Parathyroid adenoma (tissue), 2 donors: Measurements from ENCODE around the gene SNX6.

ENCODE experiments used
- H2AFZ ChIP-seq: fragments of 300-600 bp; sonication (generic); one replicate; pipeline ENCODE4 v1.7.0; 2017; ENCODE audit warnings: antibody characterized with exemption, mild to moderate bottlenecking
- H3K27ac ChIP-seq: fragments of 300-600 bp; sonication (generic); one replicate; pipeline ENCODE4 v1.7.0; 2017
- H3K27me3 ChIP-seq: fragments of 300-600 bp; sonication (generic); one replicate; pipeline ENCODE4 v1.7.0; 2017; ENCODE audit warnings: low read length; ENCODE audit not compliant: control insufficient read depth, insufficient read depth
- H3K36me3 ChIP-seq: fragments of 300-600 bp; sonication (generic); one replicate; pipeline ENCODE4 v1.7.0; 2017; ENCODE audit warnings: low read length; ENCODE audit not compliant: control insufficient read depth, insufficient read depth
- H3K4me1 ChIP-seq: fragments of 300-600 bp; sonication (generic); one replicate; pipeline ENCODE4 v1.7.0; 2017; ENCODE audit warnings: control low read depth
- H3K4me2 ChIP-seq: fragments of 300-600 bp; sonication (generic); one replicate; pipeline ENCODE4 v1.7.0; 2017; ENCODE audit warnings: low read length
- H3K4me3 ChIP-seq: fragments of 300-600 bp; sonication (generic); one replicate; pipeline ENCODE4 v1.7.0; 2017; ENCODE audit warnings: low read depth, low read length
- H3K79me2 ChIP-seq: fragments of 300-600 bp; sonication (generic); one replicate; pipeline ENCODE4 v1.7.0; 2017; ENCODE audit warnings: control low read depth
- H3K9ac ChIP-seq: fragments of 300-600 bp; sonication (generic); one replicate; pipeline ENCODE4 v1.7.0; 2017; ENCODE audit warnings: mild to moderate bottlenecking
- H3K9me3 ChIP-seq: fragments of 300-600 bp; sonication (generic); one replicate; pipeline ENCODE4 v1.7.0; 2017; ENCODE audit warnings: low read length; ENCODE audit not compliant: control insufficient read depth
- TF ChIP-seq, protein P1 (sequence below): fragments of 300-600 bp; sonication (generic); IDR thresholded peaks from one replicate; pipeline ENCODE4 v1.7.0; 2017; ENCODE audit warnings: antibody characterized with exemption, mild to moderate bottlenecking
- donor health status: primary hyperparathyroidism.

The SNX6 gene

GRCh38 chr14:34619471-34619870, 10.5 kb downstream of the SNX6 start:
- Histone ChIP-seq H3K36me3 (no peaks in the 10 kb centered on the region), H3K27me3 (no peaks in the 10 kb centered on the region), H3K4me2 (no peak overlapping the region), H3K9ac (no peak overlapping the region), H3K4me1 (peaks cover 2% of the 10 kb centered on the region), H3K79me2 (peaks cover 14% of the 10 kb centered on the region), H3K9me3 (no peaks in the 10 kb centered on the region), H3K27ac (no peak overlapping the region), H2AFZ (no peak overlapping the region), H3K4me3 (no peak overlapping the region)
- TF ChIP-seq, protein P1, sequence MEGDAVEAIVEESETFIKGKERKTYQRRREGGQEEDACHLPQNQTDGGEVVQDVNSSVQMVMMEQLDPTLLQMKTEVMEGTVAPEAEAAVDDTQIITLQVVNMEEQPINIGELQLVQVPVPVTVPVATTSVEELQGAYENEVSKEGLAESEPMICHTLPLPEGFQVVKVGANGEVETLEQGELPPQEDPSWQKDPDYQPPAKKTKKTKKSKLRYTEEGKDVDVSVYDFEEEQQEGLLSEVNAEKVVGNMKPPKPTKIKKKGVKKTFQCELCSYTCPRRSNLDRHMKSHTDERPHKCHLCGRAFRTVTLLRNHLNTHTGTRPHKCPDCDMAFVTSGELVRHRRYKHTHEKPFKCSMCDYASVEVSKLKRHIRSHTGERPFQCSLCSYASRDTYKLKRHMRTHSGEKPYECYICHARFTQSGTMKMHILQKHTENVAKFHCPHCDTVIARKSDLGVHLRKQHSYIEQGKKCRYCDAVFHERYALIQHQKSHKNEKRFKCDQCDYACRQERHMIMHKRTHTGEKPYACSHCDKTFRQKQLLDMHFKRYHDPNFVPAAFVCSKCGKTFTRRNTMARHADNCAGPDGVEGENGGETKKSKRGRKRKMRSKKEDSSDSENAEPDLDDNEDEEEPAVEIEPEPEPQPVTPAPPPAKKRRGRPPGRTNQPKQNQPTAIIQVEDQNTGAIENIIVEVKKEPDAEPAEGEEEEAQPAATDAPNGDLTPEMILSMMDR: no peak

DNA sequence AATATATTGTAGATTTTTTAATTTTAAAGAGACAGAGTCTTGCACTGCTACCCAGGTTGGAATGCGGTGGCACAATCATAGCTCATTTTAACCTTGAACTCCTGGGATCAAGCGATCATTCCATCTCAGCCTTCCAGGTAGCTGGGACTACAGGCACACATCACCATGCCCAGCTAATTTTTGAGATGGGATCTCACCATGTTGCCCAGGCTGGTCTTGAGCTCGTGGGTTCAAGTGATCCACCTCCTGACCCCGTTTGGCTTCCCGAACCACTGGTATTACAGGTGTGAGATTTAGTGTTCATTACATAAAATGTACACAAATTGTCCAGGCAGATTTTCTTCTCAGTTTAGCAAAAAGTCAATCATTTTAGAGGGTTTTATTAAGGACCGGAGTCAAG, 13.6 kb downstream of the SNX6 start:
- Histone ChIP-seq H3K9me3 (no peaks in the 10 kb centered on the region), H3K79me2 (peaks cover 20% of the 10 kb centered on the region), H3K4me1 (peaks cover 3% of the 10 kb centered on the region), H2AFZ (no peak overlapping the region), H3K27ac (no peak overlapping the region), H3K36me3 (no peaks in the 10 kb centered on the region), H3K9ac (no peak overlapping the region), H3K27me3 (no peaks in the 10 kb centered on the region), H3K4me3 (no peak overlapping the region), H3K4me2 (no peak overlapping the region)
- TF ChIP-seq, protein P1: no peak

GRCh38 chr14:34615507-34615906, 14.4 kb downstream of the SNX6 start:
- no peak overlapping the region for H3K9ac ChIP-seq
- H3K4me2 ChIP-seq: no peak overlapping the region
- H3K4me1 ChIP-seq: peaks cover 3% of the 10 kb centered on the region
- no peaks in the 10 kb centered on the region for H3K27me3 ChIP-seq
- no peak overlapping the region for H3K4me3 ChIP-seq
- no peaks in the 10 kb centered on the region for H3K36me3 ChIP-seq
- no peak overlapping the region for H2AFZ ChIP-seq
- H3K27ac ChIP-seq: no peak overlapping the region
- H3K9me3 ChIP-seq: no peaks in the 10 kb centered on the region
- TF ChIP-seq, protein P1: no peak
- H3K79me2 ChIP-seq: peaks cover 15% of the 10 kb centered on the region

DNA sequence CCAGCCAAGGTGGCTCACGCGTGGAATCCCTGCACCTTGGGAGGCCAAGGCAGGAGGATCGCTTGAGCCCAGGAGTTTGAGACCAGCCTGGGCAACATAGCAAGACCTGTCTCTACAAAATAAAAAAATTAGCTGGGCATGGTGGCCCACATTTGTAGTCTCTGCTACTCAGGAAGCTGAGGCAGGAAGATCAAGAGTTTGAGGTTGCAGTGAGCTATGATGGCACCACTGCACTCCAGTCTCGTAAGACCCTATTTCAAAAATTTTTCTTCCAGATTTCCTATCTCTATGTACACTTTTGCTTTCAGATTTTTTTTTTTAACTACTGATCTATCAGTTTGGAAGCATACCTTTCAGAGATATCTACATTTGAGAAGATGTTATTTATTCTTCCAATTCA, 15.3 kb downstream of the SNX6 start:
- Histone ChIP-seq H3K9ac (no peak overlapping the region), H3K27ac (no peak overlapping the region), H3K79me2 (peaks cover 13% of the 10 kb centered on the region), H3K36me3 (no peaks in the 10 kb centered on the region), H3K4me2 (no peak overlapping the region), H3K4me3 (no peak overlapping the region), H2AFZ (no peak overlapping the region), H3K27me3 (no peaks in the 10 kb centered on the region), H3K9me3 (no peaks in the 10 kb centered on the region), H3K4me1 (peaks cover 3% of the 10 kb centered on the region)
- TF ChIP-seq, protein P1: no peak

DNA sequence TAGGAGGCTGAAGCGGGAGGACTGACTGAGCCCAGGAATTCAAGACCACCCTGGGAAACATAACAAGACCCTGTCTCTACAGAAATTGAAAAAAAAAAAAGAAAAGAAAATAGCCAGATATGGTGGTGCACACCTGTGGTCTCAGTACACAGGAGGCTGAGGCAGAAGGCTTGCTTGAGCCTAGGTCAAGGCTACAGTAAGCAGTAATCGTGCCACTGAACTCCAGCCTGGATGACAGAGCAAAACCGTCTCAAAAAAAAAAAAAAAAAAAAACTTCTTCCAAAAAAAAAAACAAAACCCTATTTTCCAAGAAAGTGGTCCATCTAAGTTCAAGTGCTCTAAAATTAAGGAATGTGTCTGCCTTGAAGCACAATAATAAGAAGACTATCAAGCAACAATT, 19.8 kb downstream of the SNX6 start:
- H3K4me2 ChIP-seq: no peak overlapping the region
- TF ChIP-seq, protein P1: no peak
- H3K36me3 ChIP-seq: no peaks in the 10 kb centered on the region
- peaks cover 3% of the 10 kb centered on the region for H3K4me1 ChIP-seq
- no peak overlapping the region for H3K4me3 ChIP-seq
- H3K27ac ChIP-seq: no peak overlapping the region
- H3K9me3 ChIP-seq: no peaks in the 10 kb centered on the region
- H3K27me3 ChIP-seq: no peaks in the 10 kb centered on the region
- H3K79me2 ChIP-seq: peaks cover 7% of the 10 kb centered on the region
- no peak overlapping the region for H3K9ac ChIP-seq
- H2AFZ ChIP-seq: no peak overlapping the region
